Stimulated activated CD8-positive, alpha-beta memory T cell treated with anti-CD3 and anti-CD28 coated beads, Interleukin-7, amount 100 ng/mL, for 1 hour (primary cell): ENCODE results near the gene FSTL4.

ENCODE experiments used
- DNase-seq, 2 donors: peaks; one replicate each; pipeline ENCODE4 v3.0.0-alpha.2; 2020; ENCODE audit warnings: low read depth in 2 of 2

FSTL4 gene

GRCh38 chr5:133612249-133612860, at the start of gene FSTL4:
Gene FSTL4 (minus strand): TSS chr5:133612541.
- DNase-seq, result no peak

GRCh38 chr5:133661389-133661788, 49.0 kb upstream of the FSTL4 start:
- DNase-seq, result no peak

- DNase-seq, result no peak
Measured at GRCh38 chr5:133658327-133658726, 46.0 kb upstream of the FSTL4 start.

- no peak for DNase-seq
Measured at GRCh38 chr5:133657036-133657435, 44.7 kb upstream of the FSTL4 start.

- no peak for DNase-seq
Measured at GRCh38 chr5:133655966-133656365, 43.6 kb upstream of the FSTL4 start.

GRCh38 chr5:133653760-133654049, 41.4 kb upstream of the FSTL4 start:
- DNase-seq, result no peak

GRCh38 chr5:133652951-133653759, 40.8 kb upstream of the FSTL4 start:
- no peak for DNase-seq

GRCh38 chr5:133644000-133644865, 31.9 kb upstream of the FSTL4 start:
- no peak for DNase-seq

GRCh38 chr5:133643365-133643764, 31.0 kb upstream of the FSTL4 start:
- no peak for DNase-seq

GRCh38 chr5:133642153-133642722, 29.9 kb upstream of the FSTL4 start:
- DNase-seq, result no peak

GRCh38 chr5:133641683-133642082, 29.3 kb upstream of the FSTL4 start:
- no peak for DNase-seq

GRCh38 chr5:133639850-133640528, 27.6 kb upstream of the FSTL4 start:
- no peak for DNase-seq

GRCh38 chr5:133638436-133638835, 26.1 kb upstream of the FSTL4 start:
- DNase-seq, result no peak

GRCh38 chr5:133637206-133637605, 24.9 kb upstream of the FSTL4 start:
- no peak for DNase-seq

- no peak for DNase-seq
Measured at GRCh38 chr5:133635051-133635450, 22.7 kb upstream of the FSTL4 start.

- no peak for DNase-seq
Measured at GRCh38 chr5:133627180-133627579, 14.8 kb upstream of the FSTL4 start.

- DNase-seq, result no peak
Measured at GRCh38 chr5:133624316-133624715, 12.0 kb upstream of the FSTL4 start.

- DNase-seq, result no peak
Measured at GRCh38 chr5:133618141-133618540, 5.8 kb upstream of the FSTL4 start.

GRCh38 chr5:133613743-133614142, 1.4 kb upstream of the FSTL4 start:
- no peak for DNase-seq

GRCh38 chr5:133613184-133613583, 843 bp upstream of the FSTL4 start:
- no peak for DNase-seq

- DNase-seq, result no peak
Measured at GRCh38 chr5:133611357-133612248, 738 bp downstream of the FSTL4 start.
